PC-9 (cell line): Measurements from ENCODE around the gene DHPS. TPM values are rescaled to one million over a fixed set of nuclear protein-coding genes. Genes with fewer than 3 reads are reported as not detected.

Source experiments
- BruUV-seq: library from RNA; stranded (reverse); fragments of 400-500 nt; replicated peaks from 2 replicates; lab custom pipeline; 2021; lab: Mats Ljungman, UMichigan
- CTCF ChIA-PET: fragments of 300-600 bp; sonication (Branson Sonifier 250); formaldehyde crosslinking; loops from one replicate; lab custom pipeline; 2022; ENCODE audit warnings: antibody characterized with exemption; lab: Charles Lee
- POLR2A ChIA-PET: fragments of 300-600 bp; sonication (Branson Sonifier 250); formaldehyde crosslinking; loops from one replicate; lab custom pipeline; 2022; ENCODE audit warnings: antibody characterized with exemption; ENCODE audit not compliant: unreplicated experiment; lab: Charles Lee
- DNase-seq, 2 experiments: peaks; one replicate each; pipeline versions ENCODE4 v3.0.0 to v3.0.0-alpha.2; 2015 to 2022; ENCODE audit warnings: mixed read lengths in 1 of 2
- H2AFZ ChIP-seq: fragments of 200-600 bp; sonication (generic); 2 replicates; pipeline ENCODE4 v1.8.1; 2017; ENCODE audit warnings: antibody characterized with exemption
- H3F3A ChIP-seq: fragments of 200-600 bp; sonication (generic); 2 replicates; pipeline ENCODE4 v1.8.1; 2017; ENCODE audit warnings: antibody characterized with exemption, mild to moderate bottlenecking, low read depth; ENCODE audit not compliant: insufficient read depth
- H3K27ac ChIP-seq: fragments of 200-600 bp; sonication (generic); 2 replicates; pipeline ENCODE4 v1.6.1; 2016; ENCODE audit warnings: mixed run types
- H3K27me3 ChIP-seq: fragments of 200-600 bp; sonication (generic); 2 replicates; pipeline ENCODE4 v1.6.1; 2016; ENCODE audit warnings: low read depth, mixed run types; ENCODE audit not compliant: insufficient read depth
- H3K36me3 ChIP-seq: fragments of 200-600 bp; sonication (generic); 2 replicates; pipeline ENCODE4 v1.6.1; 2016; ENCODE audit warnings: low read depth, mixed run types
- H3K4me1 ChIP-seq: fragments of 200-600 bp; sonication (generic); replicated peaks from 2 replicates; pipeline ENCODE4 v1.6.1; 2016; ENCODE audit warnings: mixed run types; ENCODE audit not compliant: insufficient read depth
- H3K4me2 ChIP-seq: fragments of 200-600 bp; sonication (generic); 2 replicates; pipeline ENCODE4 v1.6.1; 2017; ENCODE audit warnings: mixed run types
- H3K4me3 ChIP-seq: fragments of 200-600 bp; sonication (generic); 2 replicates; pipeline ENCODE4 v1.6.1; 2016; ENCODE audit warnings: mixed run types
- H3K79me2 ChIP-seq: fragments of 200-600 bp; sonication (generic); 2 replicates; pipeline ENCODE4 v1.6.1; 2017; ENCODE audit warnings: low read depth, mixed run types
- H3K9me2 ChIP-seq: fragments of 200-600 bp; sonication (generic); 2 replicates; pipeline ENCODE4 v1.8.1; 2017; ENCODE audit warnings: mild to moderate bottlenecking; ENCODE audit not compliant: insufficient read depth
- H3K9me3 ChIP-seq: fragments of 200-600 bp; sonication (generic); 2 replicates; pipeline ENCODE4 v1.8.1; 2016; ENCODE audit warnings: low read depth; ENCODE audit not compliant: insufficient read depth
- H4K20me1 ChIP-seq: fragments of 200-600 bp; sonication (generic); 2 replicates; pipeline ENCODE4 v1.8.1; 2017; ENCODE audit not compliant: insufficient read depth
- CTCF ChIP-seq: fragments of 200-600 bp; sonication (generic); conservative IDR thresholded peaks from 2 replicates; pipeline ENCODE4 v1.6.1; 2017; ENCODE audit warnings: mixed run types, antibody characterized with exemption, mild to moderate bottlenecking, moderate library complexity
- EZH2 ChIP-seq: fragments of 200-600 bp; sonication (generic); IDR thresholded peaks from 2 replicates; pipeline ENCODE4 v1.8.0; 2017; ENCODE audit warnings: antibody characterized with exemption, low read depth
- intact Hi-C: fragments of 100-400 bp; cut with micrococcal nuclease; formaldehyde crosslinking; loops from one replicate; pipeline ENCODE4 v1.10.0; 2022; ENCODE audit not compliant: unreplicated experiment
- total RNA-seq: library from RNA; stranded (reverse); gene quantifications from 2 replicates; pipeline ENCODE4 v1.2.3, GENCODE V29; 2021

The DHPS gene
- total RNA-seq, 1 experiment from 2014 or later: 106 TPM

GRCh38 chr19:12675399-12675798, 6.3 kb downstream of the DHPS start:
- no peak overlapping the region for H3K4me3 ChIP-seq
- H3K9me3 ChIP-seq: no peaks in the 10 kb centered on the region
- H3K4me1 ChIP-seq: peaks cover 11% of the 10 kb centered on the region; the same call in 1 of the 2 replicates
- TF ChIP-seq EZH2 (no peak), CTCF (no peak)
- ChIA-PET CTCF (no interaction called here), POLR2A (no interaction called here)
- H3K27ac ChIP-seq: no peak overlapping the region
- H2AFZ ChIP-seq: no peak overlapping the region
- H3K9me2 ChIP-seq: no peaks in the 10 kb centered on the region
- intact Hi-C loops: no loop called here
- BruUV-seq: no TSS peak
- no peak overlapping the region for H3K4me2 ChIP-seq
- H3K27me3 ChIP-seq: no peaks in the 10 kb centered on the region
- DNase-seq: no peak
- H3F3A ChIP-seq: peaks cover 48% of the 10 kb centered on the region
- peaks cover 34% of the 10 kb centered on the region for H3K36me3 ChIP-seq
- peaks cover 25% of the 10 kb centered on the region for H4K20me1 ChIP-seq
- H3K79me2 ChIP-seq: peaks cover 24% of the 10 kb centered on the region

GRCh38 chr19:12672744-12673143, 8.9 kb downstream of the DHPS start:
- no peaks in the 10 kb centered on the region for H3K27me3 ChIP-seq
- CTCF ChIA-PET: interaction anchor here (0.7 to 1.0 kb wide), 3 partner anchors 27 to 1405 kb away, joined by 4 to 13 read pairs (median 13); no protein-coding TSS in a partner anchor
- no peak overlapping the region for H3K27ac ChIP-seq
- H3F3A ChIP-seq: peaks cover 47% of the 10 kb centered on the region
- no peak for DNase-seq
- peaks cover 29% of the 10 kb centered on the region for H3K79me2 ChIP-seq
- peaks cover 15% of the 10 kb centered on the region for H3K4me1 ChIP-seq
- H2AFZ ChIP-seq: no peak overlapping the region
- BruUV-seq: no TSS peak
- H3K4me2 ChIP-seq: no peak overlapping the region
- intact Hi-C loops: loop anchor here (2.0 kb wide), 1 partner anchor 108 kb away; no protein-coding TSS in a partner anchor
- TF ChIP-seq EZH2: no peak
- no peak for TF ChIP-seq CTCF
- H3K4me3 ChIP-seq: no peak overlapping the region
- peaks cover 20% of the 10 kb centered on the region for H3K36me3 ChIP-seq
- no peaks in the 10 kb centered on the region for H3K9me2 ChIP-seq
- H4K20me1 ChIP-seq: peaks cover 15% of the 10 kb centered on the region
- no peaks in the 10 kb centered on the region for H3K9me3 ChIP-seq
- POLR2A ChIA-PET: interaction anchor here (0.7 kb wide), 1 partner anchor 472 kb away, joined by 5 read pairs; no protein-coding TSS in a partner anchor

GRCh38 chr19:12670159-12670928, 11.3 kb downstream of the DHPS start:
- Histone ChIP-seq H3K27me3 (no peaks in the 10 kb centered on the region), H3K4me1 (peaks cover 29% of the 10 kb centered on the region), H3K9me3 (no peaks in the 10 kb centered on the region), H3K9me2 (no peaks in the 10 kb centered on the region), H3K36me3 (peaks cover 7% of the 10 kb centered on the region), H2AFZ (peak overlapping the region; percentile 89), H3K27ac (peak overlapping the region; percentile 81), H3K79me2 (peaks cover 39% of the 10 kb centered on the region), H3K4me3 (peak overlapping the region; percentile 69), H3F3A (peaks cover 35% of the 10 kb centered on the region), H3K4me2 (peak overlapping the region; percentile 81), H4K20me1 (no peaks in the 10 kb centered on the region)
- intact Hi-C loops: no loop called here
- TF ChIP-seq CTCF (no peak), EZH2 (no peak)
- no TSS peak for BruUV-seq
- no peak for DNase-seq
- ChIA-PET CTCF (no interaction called here), POLR2A (interaction anchor here (0.7 kb wide), 1 partner anchor 337 kb away, joined by 3 read pairs; the partner anchor contains the start of gene ZNF563)
